Pons (tissue), 1 donor: ENCODE results near the gene TEKT5.
"Not testable (repeated sequence)": the region's sequence is repeated elsewhere in the genome, so short reads cannot be mapped to it uniquely, and the experiment has no call there.

Source experiments
- DNase-seq: peaks from one replicate; pipeline ENCODE4 v3.0.0-alpha.2; 2016; ENCODE audit warnings: low spot score

TEKT5 gene

GRCh38 chr16:10684511-10685151 lies 10.1 kb downstream of the TEKT5 start:
- no peak for DNase-seq

GRCh38 chr16:10683170-10683569 lies 11.6 kb downstream of the TEKT5 start:
- DNase-seq, result no peak

- no peak for DNase-seq
These were observed 12.1 kb downstream of the TEKT5 start for GRCh38 chr16:10682604-10683003.

DNA sequence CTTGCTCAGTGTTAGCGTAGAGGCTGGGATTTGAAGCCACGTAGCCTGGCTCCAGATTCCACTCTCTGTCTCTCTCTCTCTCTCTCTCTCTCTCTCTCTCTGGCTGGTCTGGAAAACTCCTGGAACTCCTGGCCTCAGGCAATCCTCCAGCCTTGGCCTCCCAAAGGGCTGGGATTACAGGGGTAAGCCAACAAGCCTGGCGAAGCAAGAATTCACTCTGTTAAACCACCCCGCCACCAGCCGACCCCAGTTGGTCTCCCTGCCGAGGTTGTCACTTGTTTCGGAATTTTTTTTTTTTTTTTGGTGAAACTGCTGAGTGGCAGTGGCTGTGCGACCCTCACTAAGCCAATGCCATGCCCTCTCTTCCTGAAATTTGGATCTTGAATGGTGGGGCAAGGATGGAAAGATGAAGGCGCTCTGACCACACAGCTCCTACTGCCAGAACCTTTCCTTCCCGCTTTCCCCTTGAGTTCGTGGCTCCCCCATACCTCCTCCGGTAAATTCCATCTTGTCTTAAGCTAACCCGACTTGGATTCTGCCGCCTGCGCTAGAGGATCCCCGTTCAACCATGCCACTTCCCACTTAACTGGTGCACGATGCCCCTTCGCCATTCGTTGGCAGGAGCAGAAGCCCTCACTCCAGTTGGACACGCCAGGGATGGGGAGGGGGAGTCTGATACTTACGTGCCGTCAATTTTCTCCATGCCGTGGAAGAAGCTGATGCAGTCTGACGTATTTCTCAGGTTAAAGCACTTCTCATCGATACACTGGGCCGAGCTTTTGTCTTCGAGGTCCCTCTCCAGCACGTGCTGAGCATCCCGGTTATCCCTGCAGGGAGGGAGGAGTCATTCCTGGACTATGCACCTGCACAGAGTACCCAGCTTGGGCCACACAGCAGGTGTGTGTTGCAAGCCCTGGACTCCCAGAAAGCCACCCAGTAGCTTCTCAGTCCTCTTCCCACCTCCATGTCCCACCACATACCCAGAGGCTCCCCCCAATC lies 13.1 kb downstream of the TEKT5 start:
- no peak for DNase-seq

GRCh38 chr16:10679921-10680320 lies 14.8 kb downstream of the TEKT5 start:
- DNase-seq, result no peak

GRCh38 chr16:10679441-10679840 lies 15.3 kb downstream of the TEKT5 start:
- not testable (repeated sequence) for DNase-seq

DNA sequence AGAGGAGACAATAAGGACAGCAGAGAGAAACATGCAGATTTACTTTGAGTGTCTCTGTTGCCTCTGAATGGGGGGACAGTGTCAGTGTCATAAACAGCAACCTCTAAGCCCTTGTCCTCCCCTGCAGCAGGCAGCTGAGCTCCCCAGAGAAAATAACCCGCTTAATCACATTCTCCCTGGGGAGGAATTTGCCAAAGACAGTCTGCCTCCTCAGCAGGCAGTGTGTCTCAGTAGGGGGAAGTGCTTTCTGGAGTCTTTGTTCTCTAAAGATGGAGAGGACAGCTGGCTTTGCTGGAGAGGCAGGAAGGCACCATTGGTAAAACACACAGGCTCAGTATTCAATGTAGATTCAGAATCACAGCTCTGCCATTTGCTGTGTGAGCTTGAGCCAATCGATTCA lies 16.1 kb downstream of the TEKT5 start:
- peak; percentile 12 for DNase-seq

GRCh38 chr16:10676284-10676683 lies 18.4 kb downstream of the TEKT5 start:
- no peak for DNase-seq

- DNase-seq, result no peak
These were observed 18.9 kb downstream of the TEKT5 start for GRCh38 chr16:10675861-10676260.

GRCh38 chr16:10675216-10675615 lies 19.5 kb downstream of the TEKT5 start:
- DNase-seq, result no peak

GRCh38 chr16:10671729-10672128 lies 23.0 kb downstream of the TEKT5 start:
- DNase-seq, result no peak

GRCh38 chr16:10669791-10670190 lies 24.9 kb downstream of the TEKT5 start:
- no peak for DNase-seq

DNA sequence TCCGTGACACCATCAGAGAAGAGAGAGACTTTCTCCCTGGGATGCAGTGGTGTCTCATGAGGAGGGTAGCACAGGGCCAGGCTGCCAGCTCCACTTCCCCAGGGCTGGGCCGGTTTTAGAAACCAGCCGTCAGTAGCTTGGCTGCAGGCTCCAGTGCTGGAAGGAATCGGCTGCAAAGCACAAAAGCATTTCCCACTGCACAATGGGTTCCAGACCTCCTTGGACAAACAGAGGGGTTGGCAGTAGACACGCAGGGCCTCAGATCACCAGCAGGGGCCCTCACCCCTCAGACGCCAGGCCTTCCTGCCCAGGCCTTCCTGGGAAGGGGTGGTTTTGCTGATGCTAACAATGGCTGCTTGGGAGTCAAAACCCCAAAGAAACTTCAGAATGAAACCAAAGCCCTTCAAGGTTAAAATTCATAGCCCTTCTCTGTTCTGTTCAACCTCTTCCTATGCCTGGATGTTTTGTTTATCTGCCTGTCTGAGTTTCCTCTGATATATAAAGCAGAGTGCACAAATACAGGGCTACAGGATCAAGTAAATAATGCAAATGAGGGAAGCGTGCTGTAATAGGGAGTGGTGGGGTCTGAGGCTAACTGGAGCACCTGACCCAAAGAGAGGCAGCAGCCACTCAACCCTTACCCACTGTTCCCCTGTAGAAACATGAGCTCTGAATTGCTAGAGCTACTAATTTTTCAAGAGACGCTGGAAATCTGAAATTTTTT lies 26.2 kb downstream of the TEKT5 start:
- DNase-seq, result peak; percentile 15

- no peak for DNase-seq
These were observed 27.5 kb downstream of the TEKT5 start for GRCh38 chr16:10667239-10667638.

GRCh38 chr16:10666291-10666690 lies 28.4 kb downstream of the TEKT5 start:
- no peak for DNase-seq

- no peak for DNase-seq
These were observed 29.6 kb downstream of the TEKT5 start for GRCh38 chr16:10665166-10665565.

DNA sequence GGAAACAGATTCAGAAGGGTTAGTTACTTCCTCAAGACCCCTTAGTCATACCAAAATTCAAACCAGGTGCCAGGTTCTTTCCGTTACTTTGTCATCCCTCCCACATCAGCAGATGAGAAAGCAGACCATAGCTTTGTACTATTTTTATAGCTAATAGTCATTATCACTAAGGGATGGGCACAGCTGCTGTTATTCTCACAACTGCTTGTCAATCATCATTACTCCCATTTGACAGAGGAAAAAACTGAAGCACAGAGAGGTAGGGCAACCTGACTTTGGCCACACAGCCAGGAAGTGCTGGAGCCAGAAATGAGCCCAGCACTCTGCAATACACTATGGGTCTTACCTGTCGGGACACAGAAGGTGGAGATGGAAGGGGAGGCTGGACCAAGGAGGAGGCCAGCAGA lies 30.0 kb downstream of the TEKT5 start:
- no peak for DNase-seq

DNA sequence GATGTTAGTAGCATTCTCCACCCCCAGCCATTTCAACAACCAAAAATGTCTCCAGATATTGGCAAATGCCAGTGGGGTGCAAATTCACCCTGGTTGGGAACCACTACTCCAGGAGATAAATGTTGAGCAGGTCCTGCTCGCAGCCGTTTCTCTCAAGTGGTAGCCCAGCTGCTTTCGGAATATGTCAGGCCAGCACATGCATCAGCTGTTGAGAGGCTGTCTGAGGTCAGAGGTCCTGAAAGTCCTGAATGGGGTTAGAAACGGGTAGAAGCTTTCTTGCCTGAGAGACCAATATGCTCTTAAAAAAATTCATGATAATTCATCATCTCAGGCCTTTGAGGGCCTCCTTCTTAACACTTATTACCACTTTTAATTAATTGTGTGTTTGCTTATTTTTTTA lies 31.0 kb downstream of the TEKT5 start:
- no peak for DNase-seq

GRCh38 chr16:10663146-10663545 lies 31.6 kb downstream of the TEKT5 start:
- peak; percentile 17 for DNase-seq

DNA sequence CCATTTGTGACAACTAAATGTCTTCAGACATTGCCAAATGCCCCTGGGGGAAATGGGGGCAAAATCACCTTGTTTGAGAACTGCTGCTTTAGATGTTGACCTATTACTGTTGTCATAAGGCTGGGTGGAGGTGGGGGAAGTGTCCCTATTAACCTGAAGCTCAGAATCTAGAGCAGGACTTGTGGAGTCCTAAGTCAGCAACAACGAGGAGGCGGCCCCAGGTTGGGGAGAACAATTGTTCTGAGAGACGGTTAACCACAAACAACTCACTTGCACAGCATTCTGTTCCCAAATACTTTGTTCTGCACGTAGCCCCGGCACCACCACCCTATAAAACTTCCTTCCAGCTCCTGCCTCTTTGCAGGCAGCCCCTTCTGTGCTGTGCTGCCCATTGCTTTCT lies 32.5 kb downstream of the TEKT5 start:
- DNase-seq, result no peak

- DNase-seq, result no peak
These were observed 33.0 kb downstream of the TEKT5 start for GRCh38 chr16:10661737-10662136.

GRCh38 chr16:10660950-10661635 lies 33.6 kb downstream of the TEKT5 start:
- DNase-seq, result no peak
